HUDEP-2 (cell line): ENCODE results near the gene CT83.

Source experiments
- DNase-seq, 76 experiments: peaks; one replicate each; lab custom pipeline; 2025; ENCODE audit not compliant: unreplicated experiment in 76 of 76; lab: John Stamatoyannopoulos, UW

Gene CT83

GRCh38 chrX:116462822-116463221 lies at the start of gene CT83:
TSS of gene CT83 (minus strand) at chrX:116462976. CDS start at chrX:116462856, 120 bp downstream.
- DNase-seq, result no peak

- peak in 12 of 76 experiments; percentile 0 to 24 (median 4) for DNase-seq
Observed at GRCh38 chrX:116499780-116500179, 37.0 kb upstream of the CT83 start.

- DNase-seq, result no peak
Observed at GRCh38 chrX:116493271-116493670, 30.5 kb upstream of the CT83 start.

GRCh38 chrX:116490104-116490503 lies 27.3 kb upstream of the CT83 start:
- DNase-seq, result peak in 4 of 76 experiments; percentile 0 to 8 (median 0)

GRCh38 chrX:116480059-116480458 lies 17.3 kb upstream of the CT83 start:
- no peak for DNase-seq

GRCh38 chrX:116449156-116449555 lies 13.6 kb downstream of the CT83 start:
- DNase-seq, result no peak

GRCh38 chrX:116436358-116436816 lies 26.4 kb downstream of the CT83 start, which contains the start of gene SLC6A14:
TSS of gene SLC6A14 (plus strand) at chrX:116436606. CDS start at chrX:116436710, 104 bp downstream.
- DNase-seq, result no peak

- no peak for DNase-seq
Observed at GRCh38 chrX:116435597-116435996, 27.2 kb downstream of the CT83 start.

- no peak for DNase-seq
Observed at GRCh38 chrX:116427978-116428377, 34.8 kb downstream of the CT83 start.

- no peak for DNase-seq
Observed at GRCh38 chrX:116417968-116418367, 44.8 kb downstream of the CT83 start.

GRCh38 chrX:116417214-116417613 lies 45.6 kb downstream of the CT83 start:
- no peak for DNase-seq

- no peak for DNase-seq
Observed at GRCh38 chrX:116413273-116413672, 49.5 kb downstream of the CT83 start.
